ENCODE data around the gene WDR41.

DNA sequence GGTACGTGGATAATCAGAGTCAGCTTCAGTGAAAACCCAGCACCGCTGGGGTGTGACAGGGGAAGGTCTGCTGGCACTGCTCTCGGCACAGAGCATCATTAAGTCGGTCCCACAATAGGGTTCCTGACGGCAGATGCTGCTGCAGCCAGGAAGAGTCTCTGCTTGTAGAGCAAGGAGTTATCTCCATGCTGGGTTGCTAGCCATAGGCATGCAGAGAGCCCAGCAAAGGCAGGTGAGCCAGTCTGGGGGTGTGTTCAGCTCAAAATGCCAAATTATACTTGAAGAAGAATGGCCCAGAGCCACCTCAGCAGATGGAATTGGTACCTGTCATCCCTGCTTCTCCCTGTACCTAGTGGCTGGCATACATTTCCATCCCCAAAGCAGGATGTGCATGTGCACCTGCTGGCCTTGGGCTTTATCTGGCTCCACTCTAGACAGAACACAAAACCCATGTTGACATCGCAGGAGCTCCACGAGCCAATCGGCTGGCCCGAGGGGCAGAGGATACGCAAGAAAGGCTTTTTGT, 100.8 kb downstream of the WDR41 start:
- TF ChIP-seq CTCF (IDR thresholded peaks at IDR 0.05) = no peak
- TF ChIP-seq POLR2A (IDR thresholded peaks at IDR 0.05) = no peak
